Progenitor cell of endocrine pancreas (in vitro differentiated cells): ENCODE measurements around the gene MAVS. TPM values are rescaled to one million over a fixed set of nuclear protein-coding genes. Genes with fewer than 3 reads are reported as not detected.

Source experiments
- DNase-seq: peaks from one replicate; pipeline ENCODE4 v3.0.0; 2021; ENCODE audit warnings: low spot score; ENCODE audit not compliant: unreplicated experiment
- H3K27ac Mint-ChIP-seq: 2 replicates; pipeline ENCODE4 v1.8.0; 2021; ENCODE audit warnings: mild to moderate bottlenecking, moderate library complexity, mixed read lengths
- H3K27me3 Mint-ChIP-seq: 2 replicates; pipeline ENCODE4 v1.8.0; 2021; ENCODE audit warnings: mixed read lengths
- H3K36me3 Mint-ChIP-seq: 2 replicates; pipeline ENCODE4 v1.8.0; 2022; ENCODE audit warnings: mixed read lengths; ENCODE audit not compliant: insufficient read depth
- H3K4me1 Mint-ChIP-seq: 2 replicates; pipeline ENCODE4 v1.8.0; 2021; ENCODE audit warnings: low read depth, mixed read lengths
- H3K4me3 Mint-ChIP-seq: 2 replicates; pipeline ENCODE4 v1.8.0; 2021; ENCODE audit warnings: low read depth, mild to moderate bottlenecking, moderate library complexity, mixed read lengths
- H3K9me3 Mint-ChIP-seq: 2 replicates; pipeline ENCODE4 v1.8.0; 2021; ENCODE audit warnings: low read depth, mixed read lengths
- total RNA-seq: library from RNA; stranded (reverse); gene quantifications from 2 replicates; pipeline ENCODE4 v1.2.1, GENCODE V29; 2021
- TF ChIP-seq, protein P1 (sequence below): fragments of 200-600 bp; sonication (generic); IDR thresholded peaks from one replicate; pipeline ENCODE4 v1.5.0; 2021; ENCODE audit warnings: antibody characterized with exemption, mild to moderate bottlenecking; ENCODE audit not compliant: unreplicated experiment

The MAVS gene
- total RNA-seq, 1 donor from 2014 or later = 43.8 TPM

DNA sequence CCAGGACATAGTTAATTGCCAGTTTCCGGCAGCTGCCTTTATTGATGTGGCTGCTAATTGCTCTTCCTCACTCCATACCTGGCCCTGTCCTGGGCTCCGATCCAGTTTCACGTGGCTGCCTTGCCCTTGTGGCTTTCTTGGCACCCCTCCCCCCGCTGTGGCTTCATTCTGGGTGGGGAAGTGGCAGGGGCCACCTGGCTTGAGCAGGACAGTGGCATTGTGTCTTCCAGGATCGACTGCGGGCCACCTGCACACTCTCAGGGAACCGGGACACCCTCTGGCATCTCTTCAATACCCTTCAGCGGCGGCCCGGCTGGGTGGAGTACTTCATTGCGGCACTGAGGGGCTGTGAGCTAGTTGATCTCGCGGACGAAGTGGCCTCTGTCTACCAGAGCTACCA is 10.8 kb downstream of the MAVS start:
- Mint-ChIP-seq H3K4me3 (no peak overlapping the region), H3K27me3 (no peaks in the 10 kb centered on the region), H3K9me3 (no peaks in the 10 kb centered on the region), H3K27ac (no peak overlapping the region), H3K4me1 (no peaks in the 10 kb centered on the region), H3K36me3 (peaks cover 28% of the 10 kb centered on the region)
- TF ChIP-seq, protein P1, sequence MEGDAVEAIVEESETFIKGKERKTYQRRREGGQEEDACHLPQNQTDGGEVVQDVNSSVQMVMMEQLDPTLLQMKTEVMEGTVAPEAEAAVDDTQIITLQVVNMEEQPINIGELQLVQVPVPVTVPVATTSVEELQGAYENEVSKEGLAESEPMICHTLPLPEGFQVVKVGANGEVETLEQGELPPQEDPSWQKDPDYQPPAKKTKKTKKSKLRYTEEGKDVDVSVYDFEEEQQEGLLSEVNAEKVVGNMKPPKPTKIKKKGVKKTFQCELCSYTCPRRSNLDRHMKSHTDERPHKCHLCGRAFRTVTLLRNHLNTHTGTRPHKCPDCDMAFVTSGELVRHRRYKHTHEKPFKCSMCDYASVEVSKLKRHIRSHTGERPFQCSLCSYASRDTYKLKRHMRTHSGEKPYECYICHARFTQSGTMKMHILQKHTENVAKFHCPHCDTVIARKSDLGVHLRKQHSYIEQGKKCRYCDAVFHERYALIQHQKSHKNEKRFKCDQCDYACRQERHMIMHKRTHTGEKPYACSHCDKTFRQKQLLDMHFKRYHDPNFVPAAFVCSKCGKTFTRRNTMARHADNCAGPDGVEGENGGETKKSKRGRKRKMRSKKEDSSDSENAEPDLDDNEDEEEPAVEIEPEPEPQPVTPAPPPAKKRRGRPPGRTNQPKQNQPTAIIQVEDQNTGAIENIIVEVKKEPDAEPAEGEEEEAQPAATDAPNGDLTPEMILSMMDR = no peak
- DNase-seq = no peak

DNA sequence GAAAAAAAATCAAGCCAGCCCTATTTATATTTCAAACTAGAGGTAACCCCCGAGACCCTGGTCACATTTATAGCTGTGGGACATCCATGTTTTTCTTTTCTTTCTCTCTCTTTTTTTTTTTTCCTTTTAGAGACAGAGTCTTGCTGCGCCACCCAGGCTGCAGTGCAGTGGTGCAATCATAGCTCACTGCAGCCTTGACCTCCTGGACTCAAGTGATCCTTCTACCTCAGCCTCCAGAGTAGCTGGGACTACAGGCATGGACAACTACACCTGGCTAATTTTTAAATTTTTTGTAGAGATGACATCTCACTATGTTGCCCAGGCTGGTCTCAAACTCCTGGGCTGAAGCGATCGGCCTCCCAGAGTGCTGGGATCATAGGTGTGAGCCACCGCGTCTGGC is 12.1 kb downstream of the MAVS start:
- no peaks in the 10 kb centered on the region for H3K9me3 Mint-ChIP-seq
- no peaks in the 10 kb centered on the region for H3K4me1 Mint-ChIP-seq
- TF ChIP-seq, protein P1 = no peak
- no peak for DNase-seq
- peaks cover 38% of the 10 kb centered on the region for H3K36me3 Mint-ChIP-seq
- no peaks in the 10 kb centered on the region for H3K27me3 Mint-ChIP-seq
- H3K4me3 Mint-ChIP-seq = no peak overlapping the region
- no peak overlapping the region for H3K27ac Mint-ChIP-seq

DNA sequence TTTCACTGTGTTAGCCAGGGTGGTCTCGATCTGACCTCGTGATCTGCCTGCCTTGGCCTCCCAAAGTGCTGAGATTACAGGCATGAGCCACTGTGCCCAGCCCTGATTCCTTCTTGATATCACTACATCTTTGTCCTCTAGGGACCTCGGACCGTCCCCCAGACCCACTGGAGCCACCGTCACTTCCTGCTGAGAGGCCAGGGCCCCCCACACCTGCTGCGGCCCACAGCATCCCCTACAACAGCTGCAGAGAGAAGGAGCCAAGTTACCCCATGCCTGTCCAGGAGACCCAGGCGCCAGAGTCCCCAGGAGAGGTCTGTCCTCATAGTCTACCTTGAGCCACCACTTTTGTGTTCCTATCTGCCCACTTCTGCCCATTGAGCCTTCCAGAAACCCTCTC is 14.6 kb downstream of the MAVS start:
- no peak overlapping the region for H3K4me3 Mint-ChIP-seq
- H3K27ac Mint-ChIP-seq = no peak overlapping the region
- no peaks in the 10 kb centered on the region for H3K27me3 Mint-ChIP-seq

DNA sequence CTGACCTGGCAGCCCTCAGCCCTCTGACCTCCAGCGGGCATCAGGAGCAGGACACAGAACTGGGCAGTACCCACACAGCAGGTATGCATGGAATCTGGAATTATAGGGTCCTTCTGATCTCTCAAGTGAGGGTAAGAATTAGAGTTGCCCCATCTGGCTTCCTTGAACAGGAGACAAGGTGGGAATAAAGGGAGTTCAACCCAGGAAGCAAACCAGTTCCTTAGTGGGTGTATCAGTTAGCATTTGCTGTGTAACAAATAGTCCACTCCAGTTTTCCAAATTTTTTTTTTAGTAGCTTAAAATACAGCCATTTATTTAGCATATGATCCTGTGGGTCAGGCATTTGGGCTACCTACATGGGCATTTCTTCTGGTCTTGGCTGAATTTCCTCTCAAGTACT is 15.7 kb downstream of the MAVS start:
- H3K9me3 Mint-ChIP-seq = no peaks in the 10 kb centered on the region
- H3K36me3 Mint-ChIP-seq = peaks cover 30% of the 10 kb centered on the region
- H3K4me1 Mint-ChIP-seq = no peaks in the 10 kb centered on the region
- no peak for DNase-seq
- no peak overlapping the region for H3K27ac Mint-ChIP-seq
- TF ChIP-seq, protein P1 = no peak
- H3K27me3 Mint-ChIP-seq = no peaks in the 10 kb centered on the region
- no peak overlapping the region for H3K4me3 Mint-ChIP-seq

More for the DNA sequence above, 14.6 kb downstream of the MAVS start:
- no peaks in the 10 kb centered on the region for H3K9me3 Mint-ChIP-seq
- H3K4me1 Mint-ChIP-seq = no peaks in the 10 kb centered on the region
- TF ChIP-seq, protein P1 = no peak
- no peak for DNase-seq
- peaks cover 31% of the 10 kb centered on the region for H3K36me3 Mint-ChIP-seq

DNA sequence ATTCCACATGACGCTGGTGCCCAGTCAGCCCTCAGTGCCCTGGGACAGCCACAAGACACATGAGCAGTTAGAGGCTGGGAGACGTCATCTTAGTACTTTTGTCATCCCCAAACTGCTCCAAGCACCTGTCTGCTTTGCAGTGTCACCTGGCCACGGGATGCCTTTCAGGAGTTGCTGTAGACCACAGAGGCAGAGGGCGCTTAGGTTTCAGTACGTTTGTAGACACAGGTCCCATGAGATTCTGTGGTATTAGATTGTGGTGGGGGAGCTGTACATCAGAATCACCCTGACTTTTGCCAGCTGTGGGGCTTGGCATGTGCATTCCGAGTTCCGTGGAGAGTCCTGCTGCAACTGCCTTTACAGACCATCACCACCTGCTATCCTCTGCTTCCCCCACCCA is 16.7 kb downstream of the MAVS start:
- Mint-ChIP-seq H3K9me3 (no peaks in the 10 kb centered on the region), H3K36me3 (peaks cover 27% of the 10 kb centered on the region), H3K4me1 (no peaks in the 10 kb centered on the region), H3K4me3 (no peak overlapping the region), H3K27me3 (no peaks in the 10 kb centered on the region), H3K27ac (no peak overlapping the region)
- no peak for DNase-seq
- TF ChIP-seq, protein P1 = no peak
